ENCODE measurements around the gene PLAC8L1.

Gene PLAC8L1

DNA sequence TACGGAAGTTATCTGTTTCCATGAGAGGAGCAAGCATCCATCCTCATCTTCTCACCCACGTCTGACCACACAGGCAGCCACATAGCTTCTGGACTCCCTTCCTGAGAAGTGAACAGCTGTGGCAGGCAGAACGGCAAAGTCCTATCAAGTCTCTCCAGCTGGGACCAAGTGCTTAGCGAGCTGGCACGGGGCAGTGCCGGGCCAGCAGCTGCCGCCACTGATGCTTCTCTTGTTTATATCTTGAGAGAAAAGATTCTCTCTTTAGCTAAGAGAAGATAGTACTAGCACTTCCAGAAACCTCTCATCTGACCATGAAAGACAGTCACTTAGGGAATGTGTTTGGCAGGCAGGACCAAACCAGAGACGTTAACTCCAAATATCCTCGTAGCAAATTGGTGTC lies 37.2 kb downstream of the PLAC8L1 start:
- ChIA-PET CTCF (interaction anchor here (0.8 to 1.3 kb wide), 4 partner anchors 8 to 36 kb away, joined by 3 read pairs; no protein-coding TSS in a partner anchor), POLR2A (no interaction called here)
- DNase-seq (ENCODE audit: extremely low spot score): no peak
- TF ChIP-seq, protein P1, sequence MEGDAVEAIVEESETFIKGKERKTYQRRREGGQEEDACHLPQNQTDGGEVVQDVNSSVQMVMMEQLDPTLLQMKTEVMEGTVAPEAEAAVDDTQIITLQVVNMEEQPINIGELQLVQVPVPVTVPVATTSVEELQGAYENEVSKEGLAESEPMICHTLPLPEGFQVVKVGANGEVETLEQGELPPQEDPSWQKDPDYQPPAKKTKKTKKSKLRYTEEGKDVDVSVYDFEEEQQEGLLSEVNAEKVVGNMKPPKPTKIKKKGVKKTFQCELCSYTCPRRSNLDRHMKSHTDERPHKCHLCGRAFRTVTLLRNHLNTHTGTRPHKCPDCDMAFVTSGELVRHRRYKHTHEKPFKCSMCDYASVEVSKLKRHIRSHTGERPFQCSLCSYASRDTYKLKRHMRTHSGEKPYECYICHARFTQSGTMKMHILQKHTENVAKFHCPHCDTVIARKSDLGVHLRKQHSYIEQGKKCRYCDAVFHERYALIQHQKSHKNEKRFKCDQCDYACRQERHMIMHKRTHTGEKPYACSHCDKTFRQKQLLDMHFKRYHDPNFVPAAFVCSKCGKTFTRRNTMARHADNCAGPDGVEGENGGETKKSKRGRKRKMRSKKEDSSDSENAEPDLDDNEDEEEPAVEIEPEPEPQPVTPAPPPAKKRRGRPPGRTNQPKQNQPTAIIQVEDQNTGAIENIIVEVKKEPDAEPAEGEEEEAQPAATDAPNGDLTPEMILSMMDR (IDR thresholded peaks at IDR 0.05; ENCODE audit: control extremely low read depth, extremely low read depth, low read depth, missing control alignments): no peak

DNA sequence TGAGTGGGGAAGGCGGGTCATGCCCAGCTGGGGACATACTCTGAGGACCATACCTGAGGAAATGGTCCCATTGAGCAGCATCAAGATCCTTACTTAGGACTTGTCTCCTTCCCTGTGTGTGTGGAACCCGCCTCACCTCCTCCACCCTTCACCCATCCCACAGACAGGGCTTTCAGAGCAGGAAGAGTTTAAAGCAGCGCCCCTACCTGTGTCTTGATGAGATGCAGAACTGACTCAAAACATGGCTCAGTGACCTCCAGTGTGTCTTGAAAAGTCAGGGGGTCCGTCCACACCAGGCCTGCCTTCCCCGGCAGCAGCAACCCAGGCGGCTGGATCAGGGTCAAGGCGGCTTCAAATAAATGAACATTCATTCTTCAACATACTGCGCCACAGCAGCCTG lies 38.4 kb downstream of the PLAC8L1 start:
- CTCF ChIA-PET: no interaction called here
- POLR2A ChIA-PET: no interaction called here
- no peak for DNase-seq (ENCODE audit: extremely low spot score)
- TF ChIP-seq, protein P1 (IDR thresholded peaks at IDR 0.05; ENCODE audit: control extremely low read depth, extremely low read depth, low read depth, missing control alignments): no peak

DNA sequence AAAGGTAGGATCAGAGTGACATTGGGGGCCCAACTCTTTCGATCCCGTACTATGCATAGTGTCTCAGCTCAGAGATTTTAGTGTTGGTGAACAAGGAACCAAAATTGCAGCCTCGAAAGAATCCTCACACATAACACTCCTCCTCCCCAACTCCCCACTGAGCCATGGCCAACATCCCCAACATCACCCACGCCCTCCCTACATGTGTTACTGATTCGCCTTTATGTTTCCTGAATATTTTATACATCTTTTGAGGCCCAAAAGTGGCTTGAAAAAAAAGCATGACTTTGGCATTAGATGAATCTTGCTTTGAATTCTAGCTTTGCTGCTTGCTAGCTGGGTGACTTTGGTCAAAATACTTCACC lies 45.2 kb downstream of the PLAC8L1 start:
- ChIA-PET POLR2A (no interaction called here), CTCF (interaction anchor here (1.4 kb wide), 1 partner anchor 17 kb away, joined by 3 read pairs; no protein-coding TSS in a partner anchor)

DNA sequence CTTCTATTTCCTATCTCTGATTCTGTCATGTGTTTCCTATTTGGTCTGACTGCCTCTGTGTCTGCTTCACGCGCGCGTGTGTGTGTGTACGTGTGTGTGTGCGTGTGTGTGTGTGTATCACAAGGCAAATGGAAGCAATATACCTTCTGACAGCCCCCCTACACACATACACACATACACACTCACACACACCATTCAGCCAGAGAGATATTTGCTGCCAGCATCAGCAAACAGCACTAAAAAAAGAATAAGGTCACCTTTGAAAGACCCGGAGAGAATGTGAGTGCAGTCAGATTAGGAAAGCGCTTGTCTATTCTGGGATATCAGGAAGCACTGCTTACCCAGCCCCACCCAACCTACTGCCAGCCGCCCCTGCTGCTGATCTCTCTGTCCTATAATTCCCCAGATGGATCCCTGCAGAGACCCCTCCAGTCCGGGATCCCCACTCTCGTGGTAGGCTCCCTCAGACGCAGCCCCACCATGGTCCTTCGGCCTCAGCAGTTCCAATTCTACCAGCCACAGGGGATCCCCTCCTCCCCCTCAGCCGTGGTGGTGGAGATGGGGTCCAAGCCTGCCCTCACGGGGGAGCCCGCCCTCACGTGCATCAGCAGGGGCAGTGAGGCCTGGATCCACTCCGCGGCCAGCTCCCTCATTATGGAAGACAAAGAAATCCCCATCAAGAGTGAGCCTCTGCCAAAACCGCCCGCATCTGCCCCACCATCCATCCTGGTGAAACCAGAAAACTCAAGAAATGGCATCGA lies 45.7 kb downstream of the PLAC8L1 start:
- ChIA-PET CTCF (no interaction called here), POLR2A (no interaction called here)
- TF ChIP-seq, protein P1 (IDR thresholded peaks at IDR 0.05; ENCODE audit: control extremely low read depth, extremely low read depth, low read depth, missing control alignments): no peak
- no peak for DNase-seq (ENCODE audit: extremely low spot score)

More for the DNA sequence above, 45.2 kb downstream of the PLAC8L1 start:
- TF ChIP-seq, protein P1 (IDR thresholded peaks at IDR 0.05; ENCODE audit: control extremely low read depth, extremely low read depth, low read depth, missing control alignments): no peak
- DNase-seq (ENCODE audit: extremely low spot score): no peak

DNA sequence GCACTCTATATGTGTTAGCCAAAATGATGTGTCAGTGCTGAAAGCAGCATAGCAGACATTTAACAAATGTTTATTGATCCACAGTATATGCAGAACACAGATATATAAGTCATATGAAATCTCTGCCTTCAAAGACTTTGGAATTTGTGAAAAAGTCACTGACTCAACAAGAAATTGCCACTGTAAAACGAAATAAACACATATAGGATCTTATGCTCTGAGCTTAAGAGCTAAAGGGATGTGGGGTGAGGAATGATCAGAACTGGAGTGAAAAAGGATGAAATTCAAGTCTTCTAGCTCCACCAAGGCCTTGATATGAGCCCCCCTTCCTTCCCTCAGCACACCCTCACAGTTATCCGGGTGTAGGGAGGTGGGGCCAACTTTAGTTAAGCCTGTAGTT lies 49.9 kb downstream of the PLAC8L1 start:
- TF ChIP-seq, protein P1 (IDR thresholded peaks at IDR 0.05; ENCODE audit: control extremely low read depth, extremely low read depth, low read depth, missing control alignments): no peak
- ChIA-PET POLR2A (no interaction called here), CTCF (interaction anchor here (2.2 kb wide), 1 partner anchor 14 kb away, joined by 5 read pairs; no protein-coding TSS in a partner anchor)
- DNase-seq (ENCODE audit: extremely low spot score): no peak

DNA sequence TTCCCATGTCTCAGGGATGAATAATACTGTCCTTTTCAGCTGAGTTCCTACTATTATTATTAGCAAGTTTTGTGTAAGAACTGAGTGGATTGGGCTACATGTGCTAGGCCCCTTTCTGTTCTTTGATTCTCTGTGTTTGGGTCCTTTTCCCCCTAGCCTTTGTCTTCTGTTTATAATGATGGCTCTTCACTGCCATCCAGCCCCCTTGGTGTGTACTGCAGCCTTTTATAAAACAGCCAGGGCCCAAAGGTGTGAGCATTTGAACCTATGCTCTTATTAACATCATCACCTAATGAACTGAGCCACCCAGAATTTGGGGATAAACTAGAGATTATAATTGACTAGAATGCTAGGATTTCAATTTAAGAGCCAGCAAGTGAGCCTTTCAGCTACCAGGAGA lies 52.6 kb downstream of the PLAC8L1 start:
- DNase-seq (ENCODE audit: extremely low spot score): no peak
- TF ChIP-seq, protein P1 (IDR thresholded peaks at IDR 0.05; ENCODE audit: control extremely low read depth, extremely low read depth, low read depth, missing control alignments): no peak
- CTCF ChIA-PET: interaction anchor here (0.9 to 3.0 kb wide), 3 partner anchors 12 to 350 kb away, joined by 3 to 22 read pairs (median 3); no protein-coding TSS in a partner anchor
- POLR2A ChIA-PET: no interaction called here
